Mononuclear cell (primary cell): ENCODE data around the gene LUC7L. TPM values are rescaled to one million over a fixed set of nuclear protein-coding genes. Genes with fewer than 3 reads are reported as not detected.
"Not testable (repeated sequence)": the region's sequence is repeated elsewhere in the genome, so short reads cannot be mapped to it uniquely, and the experiment has no call there.

ENCODE experiments used
- H3K27me3 ChIP-seq: 2 replicates; pipeline ENCODE4 v1.6.0; 2011; ENCODE audit warnings: low read length, control low read depth; ENCODE audit not compliant: insufficient read depth
- H3K4me1 ChIP-seq: 2 replicates; pipeline ENCODE4 v1.5.1; 2011; ENCODE audit warnings: mild to moderate bottlenecking, low read length, control low read depth; ENCODE audit not compliant: insufficient read depth
- H3K4me3 ChIP-seq: 2 replicates; pipeline ENCODE4 v1.5.1; 2011; ENCODE audit warnings: mild to moderate bottlenecking, low read length, moderate library complexity
- H3K9me3 ChIP-seq: 2 replicates; pipeline ENCODE4 v1.5.1; 2011; ENCODE audit warnings: low read depth, mild to moderate bottlenecking, control low read depth, low read length
- total RNA-seq: library from RNA; depleted of rRNA; stranded (reverse); fragments of >200 nt; gene quantifications from one replicate; pipeline ENCODE4 v1.2.3, GENCODE V29; 2012

Gene LUC7L
- total RNA-seq, 1 donor, result 101 TPM

DNA sequence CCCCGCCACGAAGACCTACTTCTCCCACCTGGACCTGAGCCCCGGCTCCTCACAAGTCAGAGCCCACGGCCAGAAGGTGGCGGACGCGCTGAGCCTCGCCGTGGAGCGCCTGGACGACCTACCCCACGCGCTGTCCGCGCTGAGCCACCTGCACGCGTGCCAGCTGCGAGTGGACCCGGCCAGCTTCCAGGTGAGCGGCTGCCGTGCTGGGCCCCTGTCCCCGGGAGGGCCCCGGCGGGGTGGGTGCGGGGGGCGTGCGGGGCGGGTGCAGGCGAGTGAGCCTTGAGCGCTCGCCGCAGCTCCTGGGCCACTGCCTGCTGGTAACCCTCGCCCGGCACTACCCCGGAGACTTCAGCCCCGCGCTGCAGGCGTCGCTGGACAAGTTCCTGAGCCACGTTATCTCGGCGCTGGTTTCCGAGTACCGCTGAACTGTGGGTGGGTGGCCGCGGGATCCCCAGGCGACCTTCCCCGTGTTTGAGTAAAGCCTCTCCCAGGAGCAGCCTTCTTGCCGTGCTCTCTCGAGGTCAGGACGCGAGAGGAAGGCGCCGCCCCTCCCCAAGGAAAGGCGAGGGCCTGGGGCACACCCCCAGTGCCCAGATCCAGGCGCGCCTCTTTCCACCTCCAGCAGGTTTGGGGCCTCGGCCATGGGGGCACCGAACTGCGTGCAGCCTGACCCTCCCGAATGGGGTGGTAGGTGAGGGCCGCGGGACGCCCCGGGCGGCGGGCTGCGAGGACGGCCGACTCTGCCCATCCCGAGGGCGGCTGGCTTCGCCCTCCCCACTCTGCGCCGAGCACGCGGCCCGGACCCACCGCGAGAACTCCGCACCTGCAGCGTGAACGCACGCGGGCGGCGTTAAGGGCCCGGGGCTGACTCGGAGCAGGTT, 48.3 kb downstream of the LUC7L start:
- Histone ChIP-seq H3K9me3 (no peaks in the 10 kb centered on the region), H3K4me3 (no peak overlapping the region)

DNA sequence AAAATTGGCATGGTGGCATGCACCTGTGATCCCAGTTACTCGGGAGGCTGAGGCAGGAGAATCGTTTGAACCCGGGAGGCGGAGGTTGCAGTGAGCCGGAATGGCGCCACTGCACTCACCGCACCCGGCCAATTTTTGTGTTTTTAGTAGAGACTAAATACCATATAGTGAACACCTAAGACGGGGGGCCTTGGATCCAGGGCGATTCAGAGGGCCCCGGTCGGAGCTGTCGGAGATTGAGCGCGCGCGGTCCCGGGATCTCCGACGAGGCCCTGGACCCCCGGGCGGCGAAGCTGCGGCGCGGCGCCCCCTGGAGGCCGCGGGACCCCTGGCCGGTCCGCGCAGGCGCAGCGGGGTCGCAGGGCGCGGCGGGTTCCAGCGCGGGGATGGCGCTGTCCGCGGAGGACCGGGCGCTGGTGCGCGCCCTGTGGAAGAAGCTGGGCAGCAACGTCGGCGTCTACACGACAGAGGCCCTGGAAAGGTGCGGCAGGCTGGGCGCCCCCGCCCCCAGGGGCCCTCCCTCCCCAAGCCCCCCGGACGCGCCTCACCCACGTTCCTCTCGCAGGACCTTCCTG, 49.1 kb downstream of the LUC7L start, which contains the start of gene HBQ1:
Gene HBQ1, plus strand, starts transcription at position 359 of the 575 bp plus-strand sequence. Its CDS starts 28 bp downstream, at position 387.
- Histone ChIP-seq H3K27me3 (peaks cover 38% of the 10 kb centered on the region), H3K4me3 (no peak within 1 kb of the TSS)

More for the DNA sequence above, 48.3 kb downstream of the LUC7L start:
- Histone ChIP-seq H3K4me1 (peaks cover 18% of the 10 kb centered on the region), H3K27me3 (peaks cover 33% of the 10 kb centered on the region)

DNA sequence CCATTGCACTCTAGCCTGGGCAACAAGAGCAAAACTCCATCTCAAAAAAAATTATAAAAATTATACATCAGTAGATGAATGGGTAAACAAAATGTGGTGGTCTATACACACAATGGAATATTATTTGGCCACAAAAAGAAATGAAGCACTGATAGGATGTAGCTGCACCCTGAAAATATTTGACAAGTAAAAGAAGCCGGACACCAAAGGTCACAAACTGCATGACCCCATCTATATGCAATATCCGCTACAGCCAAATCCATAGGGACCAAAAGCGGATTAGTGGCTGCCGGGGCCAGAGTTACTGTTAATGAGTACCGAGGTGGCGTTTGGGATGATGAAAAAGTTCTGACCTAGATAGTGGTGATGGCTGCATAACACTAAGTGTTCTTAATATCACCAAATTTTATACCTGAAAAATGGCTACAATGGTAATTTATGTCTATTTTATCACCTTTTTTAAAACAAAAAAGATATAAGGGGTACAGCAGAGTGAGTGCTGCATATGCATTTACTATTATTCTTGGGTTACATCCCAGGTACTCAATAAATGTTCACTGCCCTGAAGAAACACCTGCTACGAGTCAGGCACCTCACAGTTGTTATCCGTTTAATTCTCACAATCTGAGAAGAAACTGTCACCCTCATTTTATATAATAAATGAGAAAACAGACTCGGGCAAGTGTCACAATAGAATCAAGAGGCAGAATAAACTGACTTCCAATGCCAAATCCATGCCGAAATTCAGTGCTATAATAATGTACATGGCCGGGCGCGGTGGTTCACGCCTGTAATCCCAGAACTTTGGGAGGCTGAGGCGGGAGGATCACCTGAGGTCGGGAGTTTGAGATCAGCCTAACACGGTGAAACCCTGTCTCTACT, 49.8 kb downstream of the LUC7L start:
- Histone ChIP-seq H3K4me1 (peaks cover 18% of the 10 kb centered on the region), H3K9me3 (no peaks in the 10 kb centered on the region), H3K27me3 (peaks cover 44% of the 10 kb centered on the region), H3K4me3 (no peak overlapping the region)

More for the DNA sequence above, 49.1 kb downstream of the LUC7L start, which contains the start of gene HBQ1:
- no peaks in the 10 kb centered on the region for H3K9me3 ChIP-seq
- peaks cover 18% of the 10 kb centered on the region for H3K4me1 ChIP-seq

DNA sequence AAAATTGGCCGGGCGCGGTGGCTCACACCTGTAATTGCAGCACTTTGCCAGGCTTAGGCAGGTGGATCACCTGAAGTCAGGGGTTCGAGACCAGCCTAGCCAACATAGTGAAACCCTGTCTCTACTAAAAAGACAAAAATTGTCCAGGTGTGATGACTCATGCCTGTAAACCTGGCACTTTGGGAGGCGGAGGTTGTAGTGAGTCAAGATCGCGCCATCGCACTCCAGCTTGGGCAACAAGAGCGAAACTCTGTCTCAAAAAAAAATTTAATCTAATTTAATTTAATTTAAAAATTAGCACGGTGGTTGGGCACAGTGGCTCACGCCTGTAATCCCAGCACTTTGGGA, 50.6 kb downstream of the LUC7L start:
- Histone ChIP-seq H3K27me3 (peaks cover 47% of the 10 kb centered on the region), H3K4me3 (no peak overlapping the region), H3K4me1 (peaks cover 18% of the 10 kb centered on the region), H3K9me3 (no peaks in the 10 kb centered on the region)

DNA sequence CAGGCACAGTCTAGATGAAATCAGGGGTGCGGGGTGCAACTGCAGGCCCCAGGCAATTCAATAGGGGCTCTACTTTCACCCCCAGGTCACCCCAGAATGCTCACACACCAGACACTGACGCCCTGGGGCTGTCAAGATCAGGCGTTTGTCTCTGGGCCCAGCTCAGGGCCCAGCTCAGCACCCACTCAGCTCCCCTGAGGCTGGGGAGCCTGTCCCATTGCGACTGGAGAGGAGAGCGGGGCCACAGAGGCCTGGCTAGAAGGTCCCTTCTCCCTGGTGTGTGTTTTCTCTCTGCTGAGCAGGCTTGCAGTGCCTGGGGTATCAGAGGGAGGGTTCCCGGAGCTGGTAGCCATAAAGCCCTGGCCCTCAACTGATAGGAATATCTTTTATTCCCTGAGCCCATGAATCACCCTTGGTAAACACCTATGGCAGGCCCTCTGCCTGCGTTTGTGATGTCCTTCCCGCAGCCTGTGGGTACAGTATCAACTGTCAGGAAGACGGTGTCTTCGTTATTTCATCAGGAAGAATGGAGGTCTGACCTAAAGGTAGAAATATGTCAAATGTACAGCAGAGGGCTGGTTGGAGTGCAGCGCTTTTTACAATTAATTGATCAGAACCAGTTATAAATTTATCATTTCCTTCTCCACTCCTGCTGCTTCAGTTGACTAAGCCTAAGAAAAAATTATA, 51.1 kb downstream of the LUC7L start:
- H3K27me3 ChIP-seq, result peaks cover 47% of the 10 kb centered on the region
- no peak overlapping the region for H3K4me3 ChIP-seq
- peaks cover 18% of the 10 kb centered on the region for H3K4me1 ChIP-seq
- H3K9me3 ChIP-seq, result no peaks in the 10 kb centered on the region

DNA sequence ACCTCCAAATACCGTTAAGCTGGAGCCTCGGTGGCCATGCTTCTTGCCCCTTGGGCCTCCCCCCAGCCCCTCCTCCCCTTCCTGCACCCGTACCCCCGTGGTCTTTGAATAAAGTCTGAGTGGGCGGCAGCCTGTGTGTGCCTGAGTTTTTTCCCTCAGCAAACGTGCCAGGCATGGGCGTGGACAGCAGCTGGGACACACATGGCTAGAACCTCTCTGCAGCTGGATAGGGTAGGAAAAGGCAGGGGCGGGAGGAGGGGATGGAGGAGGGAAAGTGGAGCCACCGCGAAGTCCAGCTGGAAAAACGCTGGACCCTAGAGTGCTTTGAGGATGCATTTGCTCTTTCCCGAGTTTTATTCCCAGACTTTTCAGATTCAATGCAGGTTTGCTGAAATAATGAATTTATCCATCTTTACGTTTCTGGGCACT, 51.8 kb downstream of the LUC7L start:
- H3K4me1 ChIP-seq, result peaks cover 18% of the 10 kb centered on the region
- no peak overlapping the region for H3K4me3 ChIP-seq
- peaks cover 47% of the 10 kb centered on the region for H3K27me3 ChIP-seq
- no peaks in the 10 kb centered on the region for H3K9me3 ChIP-seq

DNA sequence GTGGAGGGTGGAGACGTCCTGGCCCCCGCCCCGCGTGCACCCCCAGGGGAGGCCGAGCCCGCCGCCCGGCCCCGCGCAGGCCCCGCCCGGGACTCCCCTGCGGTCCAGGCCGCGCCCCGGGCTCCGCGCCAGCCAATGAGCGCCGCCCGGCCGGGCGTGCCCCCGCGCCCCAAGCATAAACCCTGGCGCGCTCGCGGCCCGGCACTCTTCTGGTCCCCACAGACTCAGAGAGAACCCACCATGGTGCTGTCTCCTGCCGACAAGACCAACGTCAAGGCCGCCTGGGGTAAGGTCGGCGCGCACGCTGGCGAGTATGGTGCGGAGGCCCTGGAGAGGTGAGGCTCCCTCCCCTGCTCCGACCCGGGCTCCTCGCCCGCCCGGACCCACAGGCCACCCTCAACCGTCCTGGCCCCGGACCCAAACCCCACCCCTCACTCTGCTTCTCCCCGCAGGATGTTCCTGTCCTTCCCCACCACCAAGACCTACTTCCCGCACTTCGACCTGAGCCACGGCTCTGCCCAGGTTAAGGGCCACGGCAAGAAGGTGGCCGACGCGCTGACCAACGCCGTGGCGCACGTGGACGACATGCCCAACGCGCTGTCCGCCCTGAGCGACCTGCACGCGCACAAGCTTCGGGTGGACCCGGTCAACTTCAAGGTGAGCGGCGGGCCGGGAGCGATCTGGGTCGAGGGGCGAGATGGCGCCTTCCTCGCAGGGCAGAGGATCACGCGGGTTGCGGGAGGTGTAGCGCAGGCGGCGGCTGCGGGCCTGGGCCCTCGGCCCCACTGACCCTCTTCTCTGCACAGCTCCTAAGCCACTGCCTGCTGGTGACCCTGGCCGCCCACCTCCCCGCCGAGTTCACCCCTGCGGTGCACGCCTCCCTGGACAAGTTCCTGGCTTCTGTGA, 52.5 kb downstream of the LUC7L start, which contains the start of gene HBA1:
Gene HBA1, plus strand, starts transcription at position 204 of the 906 bp plus-strand sequence. Its CDS starts 37 bp downstream, at position 241.
- H3K4me3 ChIP-seq, H3K9me3 ChIP-seq: not testable (repeated sequence)
- peaks cover 48% of the 10 kb centered on the region for H3K27me3 ChIP-seq
- H3K4me1 ChIP-seq, result peaks cover 18% of the 10 kb centered on the region

DNA sequence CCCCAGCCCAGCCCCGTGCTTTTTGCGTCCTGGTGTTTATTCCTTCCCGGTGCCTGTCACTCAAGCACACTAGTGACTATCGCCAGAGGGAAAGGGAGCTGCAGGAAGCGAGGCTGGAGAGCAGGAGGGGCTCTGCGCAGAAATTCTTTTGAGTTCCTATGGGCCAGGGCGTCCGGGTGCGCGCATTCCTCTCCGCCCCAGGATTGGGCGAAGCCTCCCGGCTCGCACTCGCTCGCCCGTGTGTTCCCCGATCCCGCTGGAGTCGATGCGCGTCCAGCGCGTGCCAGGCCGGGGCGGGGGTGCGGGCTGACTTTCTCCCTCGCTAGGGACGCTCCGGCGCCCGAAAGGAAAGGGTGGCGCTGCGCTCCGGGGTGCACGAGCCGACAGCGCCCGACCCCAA, 53.2 kb downstream of the LUC7L start:
- Histone ChIP-seq H3K27me3 (peaks cover 51% of the 10 kb centered on the region), H3K4me1 (peaks cover 11% of the 10 kb centered on the region)
- not testable (repeated sequence) for H3K9me3 ChIP-seq, H3K4me3 ChIP-seq

DNA sequence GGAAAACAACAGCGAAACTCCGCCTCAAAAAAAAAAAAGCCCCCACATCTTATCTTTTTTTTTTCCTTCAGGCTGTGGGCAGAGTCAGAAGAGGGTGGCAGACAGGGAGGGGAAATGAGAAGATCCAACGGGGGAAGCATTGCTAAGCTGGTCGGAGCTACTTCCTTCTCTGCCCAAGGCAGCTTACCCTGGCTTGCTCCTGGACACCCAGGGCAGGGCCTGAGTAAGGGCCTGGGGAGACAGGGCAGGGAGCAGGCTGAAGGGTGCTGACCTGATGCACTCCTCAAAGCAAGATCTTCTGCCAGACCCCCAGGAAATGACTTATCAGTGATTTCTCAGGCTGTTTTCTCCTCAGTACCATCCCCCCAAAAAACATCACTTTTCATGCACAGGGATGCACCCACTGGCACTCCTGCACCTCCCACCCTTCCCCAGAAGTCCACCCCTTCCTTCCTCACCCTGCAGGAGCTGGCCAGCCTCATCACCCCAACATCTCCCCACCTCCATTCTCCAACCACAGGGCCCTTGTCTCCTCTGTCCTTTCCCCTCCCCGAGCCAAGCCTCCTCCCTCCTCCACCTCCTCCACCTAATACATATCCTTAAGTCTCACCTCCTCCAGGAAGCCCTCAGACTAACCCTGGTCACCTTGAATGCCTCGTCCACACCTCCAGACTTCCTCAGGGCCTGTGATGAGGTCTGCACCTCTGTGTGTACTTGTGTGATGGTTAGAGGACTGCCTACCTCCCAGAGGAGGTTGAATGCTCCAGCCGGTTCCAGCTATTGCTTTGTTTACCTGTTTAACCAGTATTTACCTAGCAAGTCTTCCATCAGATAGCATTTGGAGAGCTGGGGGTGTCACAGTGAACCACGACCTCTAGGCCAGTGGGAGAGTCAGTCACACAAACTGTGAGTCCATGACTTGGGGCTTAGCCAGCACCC, 54.0 kb downstream of the LUC7L start:
- Histone ChIP-seq H3K27me3 (peaks cover 53% of the 10 kb centered on the region), H3K4me1 (peaks cover 6% of the 10 kb centered on the region), H3K9me3 (no peaks in the 10 kb centered on the region), H3K4me3 (no peak overlapping the region)

DNA sequence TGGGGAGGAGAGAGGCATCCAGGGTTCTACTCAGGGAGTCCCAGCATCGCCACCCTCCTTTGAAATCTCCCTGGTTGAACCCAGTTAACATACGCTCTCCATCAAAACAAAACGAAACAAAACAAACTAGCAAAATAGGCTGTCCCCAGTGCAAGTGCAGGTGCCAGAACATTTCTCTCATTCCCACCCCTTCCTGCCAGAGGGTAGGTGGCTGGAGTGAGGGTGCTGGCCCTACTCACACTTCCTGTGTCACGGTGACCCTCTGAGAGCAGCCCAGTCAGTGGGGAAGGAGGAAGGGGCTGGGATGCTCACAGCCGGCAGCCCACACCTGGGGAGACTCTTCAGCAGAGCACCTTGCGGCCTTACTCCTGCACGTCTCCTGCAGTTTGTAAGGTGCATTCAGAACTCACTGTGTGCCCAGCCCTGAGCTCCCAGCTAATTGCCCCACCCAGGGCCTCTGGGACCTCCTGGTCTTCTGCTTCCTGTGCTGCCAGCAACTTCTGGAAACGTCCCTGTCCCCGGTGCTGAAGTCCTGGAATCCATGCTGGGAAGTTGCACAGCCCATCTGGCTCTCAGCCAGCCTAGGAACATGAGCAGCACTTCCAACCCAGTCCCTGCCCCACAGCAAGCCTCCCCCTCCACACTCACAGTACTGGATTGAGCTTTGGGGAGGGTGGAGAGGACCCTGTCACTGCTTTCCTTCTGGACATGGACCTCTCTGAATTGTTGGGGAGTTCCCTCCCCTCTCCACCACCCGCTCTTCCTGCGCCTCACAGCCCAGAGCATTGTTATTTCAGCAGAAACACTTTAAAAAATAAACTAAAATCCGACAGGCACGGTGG, 55.1 kb downstream of the LUC7L start:
- not testable (repeated sequence) for H3K4me3 ChIP-seq, H3K4me1 ChIP-seq, H3K9me3 ChIP-seq
- H3K27me3 ChIP-seq, result peaks cover 49% of the 10 kb centered on the region

DNA sequence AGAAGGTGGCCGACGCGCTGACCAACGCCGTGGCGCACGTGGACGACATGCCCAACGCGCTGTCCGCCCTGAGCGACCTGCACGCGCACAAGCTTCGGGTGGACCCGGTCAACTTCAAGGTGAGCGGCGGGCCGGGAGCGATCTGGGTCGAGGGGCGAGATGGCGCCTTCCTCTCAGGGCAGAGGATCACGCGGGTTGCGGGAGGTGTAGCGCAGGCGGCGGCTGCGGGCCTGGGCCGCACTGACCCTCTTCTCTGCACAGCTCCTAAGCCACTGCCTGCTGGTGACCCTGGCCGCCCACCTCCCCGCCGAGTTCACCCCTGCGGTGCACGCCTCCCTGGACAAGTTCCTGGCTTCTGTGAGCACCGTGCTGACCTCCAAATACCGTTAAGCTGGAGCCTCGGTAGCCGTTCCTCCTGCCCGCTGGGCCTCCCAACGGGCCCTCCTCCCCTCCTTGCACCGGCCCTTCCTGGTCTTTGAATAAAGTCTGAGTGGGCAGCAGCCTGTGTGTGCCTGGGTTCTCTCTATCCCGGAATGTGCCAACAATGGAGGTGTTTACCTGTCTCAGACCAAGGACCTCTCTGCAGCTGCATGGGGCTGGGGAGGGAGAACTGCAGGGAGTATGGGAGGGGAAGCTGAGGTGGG, 55.9 kb downstream of the LUC7L start:
- H3K4me3 ChIP-seq, H3K9me3 ChIP-seq, H3K4me1 ChIP-seq: not testable (repeated sequence)
- peaks cover 49% of the 10 kb centered on the region for H3K27me3 ChIP-seq
